Measurements from ENCODE around the gene THSD7A. TPM values are rescaled to one million over a fixed set of nuclear protein-coding genes. Genes with fewer than 3 reads are reported as not detected.

Gene THSD7A
- polyA plus RNA-seq, 6 donors from 2014 or later = not detected

- Mint-ChIP-seq H3K27me3 (no peaks in the 10 kb centered on the region), H3K4me3 (no peak overlapping the region), H3K4me1 (no peaks in the 10 kb centered on the region), H3K27ac (no peak overlapping the region), H3K36me3 (no peaks in the 10 kb centered on the region), H3K9me3 (no peaks in the 10 kb centered on the region)
- DNase-seq (no peak), ATAC-seq (ENCODE audit: low read depth in 2 of 2) (no peak)
These were observed 395.7 kb downstream of the THSD7A start for GRCh38 chr7:11436316-11436715.

DNA sequence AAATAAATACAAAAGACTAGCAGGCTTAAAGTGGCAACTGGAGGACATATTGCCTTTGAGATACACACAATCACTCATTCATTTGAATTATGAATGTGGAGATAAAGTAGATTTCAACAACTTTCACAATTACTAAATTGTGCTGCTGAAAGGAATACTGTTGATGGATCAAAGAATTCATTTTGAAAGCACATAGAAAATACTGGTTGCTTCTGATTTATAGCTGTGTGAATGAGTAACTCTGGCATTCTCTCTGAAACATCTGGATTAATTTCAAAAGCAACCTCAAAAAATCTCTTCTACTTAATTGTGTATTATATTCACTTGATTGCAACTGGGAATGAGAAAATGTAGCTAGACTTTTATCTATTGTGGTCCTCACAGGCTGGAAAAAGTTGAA is 397.6 kb downstream of the THSD7A start:
- DNase-seq (no peak), ATAC-seq (ENCODE audit: low read depth in 2 of 2) (no peak)
- H3K4me1 Mint-ChIP-seq = peaks cover 0 to 2% (median 0%) of the 10 kb centered on the region in 3 donors
- H3K36me3 Mint-ChIP-seq = no peaks in the 10 kb centered on the region
- H3K4me3 Mint-ChIP-seq = no peak overlapping the region
- no peaks in the 10 kb centered on the region for H3K27me3 Mint-ChIP-seq
- no peak overlapping the region for H3K27ac Mint-ChIP-seq
- H3K9me3 Mint-ChIP-seq = no peaks in the 10 kb centered on the region

- Mint-ChIP-seq H3K4me1 (peaks cover 0 to 2% (median 0%) of the 10 kb centered on the region in 3 donors), H3K27ac (no peak overlapping the region), H3K36me3 (no peaks in the 10 kb centered on the region), H3K4me3 (no peak overlapping the region), H3K9me3 (no peaks in the 10 kb centered on the region), H3K27me3 (no peaks in the 10 kb centered on the region)
- ATAC-seq (ENCODE audit: low read depth in 2 of 2) (no peak), DNase-seq (no peak)
These were observed 401.2 kb downstream of the THSD7A start for GRCh38 chr7:11430841-11431240.

- no peaks in the 10 kb centered on the region for H3K9me3 Mint-ChIP-seq
- H3K4me3 Mint-ChIP-seq = no peak overlapping the region
- no peaks in the 10 kb centered on the region for H3K36me3 Mint-ChIP-seq
- ATAC-seq (ENCODE audit: low read depth in 2 of 2) (no peak), DNase-seq (no peak)
- H3K27ac Mint-ChIP-seq = no peak overlapping the region
- no peaks in the 10 kb centered on the region for H3K27me3 Mint-ChIP-seq
- H3K4me1 Mint-ChIP-seq = peaks cover 0 to 2% (median 0%) of the 10 kb centered on the region in 3 donors
These were observed 401.9 kb downstream of the THSD7A start for GRCh38 chr7:11430112-11430511.

GRCh38 chr7:11428877-11429581 is 403.0 kb downstream of the THSD7A start:
- Mint-ChIP-seq H3K27ac (no peak overlapping the region), H3K4me1 (peaks cover 0 to 2% (median 0%) of the 10 kb centered on the region in 3 donors), H3K36me3 (no peaks in the 10 kb centered on the region), H3K27me3 (no peaks in the 10 kb centered on the region), H3K9me3 (no peaks in the 10 kb centered on the region), H3K4me3 (no peak overlapping the region)
- DNase-seq = no peak
- no peak for ATAC-seq (ENCODE audit: low read depth in 2 of 2)

GRCh38 chr7:11427686-11428273 is 404.2 kb downstream of the THSD7A start:
- peak; percentile 5 for DNase-seq
- H3K27me3 Mint-ChIP-seq = no peaks in the 10 kb centered on the region
- H3K36me3 Mint-ChIP-seq = no peaks in the 10 kb centered on the region
- no peaks in the 10 kb centered on the region for H3K9me3 Mint-ChIP-seq
- no peak overlapping the region for H3K4me3 Mint-ChIP-seq
- no peak for ATAC-seq (ENCODE audit: low read depth in 2 of 2)
- H3K4me1 Mint-ChIP-seq = peaks cover 0 to 2% (median 0%) of the 10 kb centered on the region in 3 donors
- peak overlapping the region in 1 of 6 donors; percentile 38 for H3K27ac Mint-ChIP-seq

- peaks cover 6 to 23% (median 11%) of the 10 kb centered on the region in 7 donors for H3K9me3 Mint-ChIP-seq
These were observed 408.0 kb downstream of the THSD7A start for GRCh38 chr7:11424006-11424405.

DNA sequence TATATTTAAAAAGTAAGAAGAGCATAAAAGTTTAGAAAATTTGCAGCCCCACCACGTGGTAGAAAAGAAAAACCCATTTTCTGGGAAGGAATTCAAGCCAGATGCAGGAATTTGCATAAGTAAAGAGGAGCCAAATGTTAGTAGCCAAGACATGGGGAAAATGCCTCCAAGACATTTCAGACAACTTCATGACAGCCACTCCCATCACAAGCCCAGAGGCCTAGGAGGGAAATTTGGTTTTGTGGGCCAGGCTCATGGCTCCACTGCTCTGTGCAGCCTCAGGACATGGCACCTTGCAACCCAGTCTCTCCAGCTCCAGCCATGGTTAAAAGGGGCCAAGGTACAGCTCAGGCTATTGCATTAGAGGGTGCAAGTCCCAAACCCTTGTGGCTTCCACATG is 411.9 kb downstream of the THSD7A start:
- no peaks in the 10 kb centered on the region for H3K4me1 Mint-ChIP-seq
- DNase-seq = no peak
- no peak for ATAC-seq (ENCODE audit: low read depth in 2 of 2)
- H3K4me3 Mint-ChIP-seq = no peak overlapping the region
- no peak overlapping the region for H3K27ac Mint-ChIP-seq
- H3K9me3 Mint-ChIP-seq = peaks cover 6 to 23% (median 11%) of the 10 kb centered on the region in 7 donors
- H3K27me3 Mint-ChIP-seq = no peaks in the 10 kb centered on the region
- no peaks in the 10 kb centered on the region for H3K36me3 Mint-ChIP-seq

More at GRCh38 chr7:11424006-11424405, 408.0 kb downstream of the THSD7A start:
- peak overlapping the region in 1 of 8 donors; percentile 61 for H3K4me3 Mint-ChIP-seq
- no peaks in the 10 kb centered on the region for H3K36me3 Mint-ChIP-seq
- ATAC-seq (ENCODE audit: low read depth in 2 of 2) (no peak), DNase-seq (no peak)
- no peaks in the 10 kb centered on the region for H3K4me1 Mint-ChIP-seq
- no peaks in the 10 kb centered on the region for H3K27me3 Mint-ChIP-seq
- H3K27ac Mint-ChIP-seq = peak overlapping the region in 1 of 6 donors; percentile 54

GRCh38 chr7:11416641-11417458 is 415.1 kb downstream of the THSD7A start:
- no peak for DNase-seq
- ATAC-seq (ENCODE audit: low read depth in 2 of 2) = no peak
- no peak overlapping the region for H3K4me3 Mint-ChIP-seq
- H3K27me3 Mint-ChIP-seq = no peaks in the 10 kb centered on the region
- peak overlapping the region in 1 of 6 donors; percentile 54 for H3K27ac Mint-ChIP-seq
- H3K36me3 Mint-ChIP-seq = peaks cover 0 to 6% of the 10 kb centered on the region in 2 donors
- H3K9me3 Mint-ChIP-seq = peaks cover 7 to 38% (median 15%) of the 10 kb centered on the region in 7 donors
- no peaks in the 10 kb centered on the region for H3K4me1 Mint-ChIP-seq

DNA sequence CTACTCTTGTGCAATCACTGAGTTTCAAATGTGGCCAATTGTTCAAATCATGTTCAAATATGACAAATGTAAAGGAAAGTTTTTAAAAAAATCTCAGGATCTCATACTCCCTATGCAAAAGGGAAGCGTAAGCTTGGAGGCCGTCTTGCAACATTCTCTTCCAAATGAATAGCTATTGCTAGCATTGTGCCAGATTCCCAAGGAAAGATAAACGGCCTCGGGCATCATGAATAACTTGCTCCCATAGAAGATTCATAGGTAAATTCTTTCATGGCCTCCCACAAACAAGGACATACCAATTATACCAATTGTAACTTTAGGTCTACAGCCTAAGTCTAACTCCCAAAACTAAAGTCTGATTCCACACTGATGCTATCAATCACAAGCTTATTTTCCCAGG is 416.9 kb downstream of the THSD7A start:
- H3K27me3 Mint-ChIP-seq = no peaks in the 10 kb centered on the region
- no peak overlapping the region for H3K4me3 Mint-ChIP-seq
- no peak overlapping the region for H3K27ac Mint-ChIP-seq

DNA sequence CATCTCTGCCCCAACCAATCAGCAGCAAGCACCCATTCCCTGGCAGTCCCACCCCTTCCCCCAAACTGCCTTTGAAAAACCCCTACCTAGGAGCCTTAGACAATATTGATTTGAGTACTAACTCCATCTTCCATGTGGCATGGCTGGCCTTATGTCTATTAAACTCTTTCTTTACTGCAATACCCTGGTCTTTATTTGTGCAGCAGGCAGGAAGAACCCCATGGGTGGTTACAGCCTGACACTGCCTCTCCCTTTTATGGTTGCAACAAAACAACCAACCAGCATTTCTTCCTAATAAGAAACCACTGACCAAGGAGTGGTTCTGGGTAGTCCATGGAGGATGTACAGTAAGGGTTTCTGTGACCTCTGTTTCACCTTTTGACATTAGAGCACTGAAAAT is 418.1 kb downstream of the THSD7A start:
- no peak for ATAC-seq (ENCODE audit: low read depth in 2 of 2)
- Mint-ChIP-seq H3K4me3 (no peak overlapping the region), H3K27ac (no peak overlapping the region), H3K27me3 (no peaks in the 10 kb centered on the region), H3K36me3 (peaks cover 0 to 6% of the 10 kb centered on the region in 2 donors), H3K4me1 (no peaks in the 10 kb centered on the region), H3K9me3 (peaks cover 0 to 15% (median 4%) of the 10 kb centered on the region in 7 donors)
- no peak for DNase-seq

More for the DNA sequence above, 416.9 kb downstream of the THSD7A start:
- Mint-ChIP-seq H3K9me3 (peaks cover 0 to 24% (median 8%) of the 10 kb centered on the region in 7 donors), H3K36me3 (peaks cover 0 to 6% of the 10 kb centered on the region in 2 donors), H3K4me1 (no peaks in the 10 kb centered on the region)
- ATAC-seq (ENCODE audit: low read depth in 2 of 2) (no peak), DNase-seq (no peak)

- Mint-ChIP-seq H3K4me3 (no peak overlapping the region), H3K27ac (no peak overlapping the region), H3K4me1 (no peaks in the 10 kb centered on the region), H3K9me3 (peaks cover 0 to 15% (median 4%) of the 10 kb centered on the region in 7 donors), H3K36me3 (peaks cover 0 to 6% of the 10 kb centered on the region in 2 donors), H3K27me3 (no peaks in the 10 kb centered on the region)
- ATAC-seq (ENCODE audit: low read depth in 2 of 2) (no peak), DNase-seq (no peak)
These were observed 420.0 kb downstream of the THSD7A start for GRCh38 chr7:11412036-11412435.

DNA sequence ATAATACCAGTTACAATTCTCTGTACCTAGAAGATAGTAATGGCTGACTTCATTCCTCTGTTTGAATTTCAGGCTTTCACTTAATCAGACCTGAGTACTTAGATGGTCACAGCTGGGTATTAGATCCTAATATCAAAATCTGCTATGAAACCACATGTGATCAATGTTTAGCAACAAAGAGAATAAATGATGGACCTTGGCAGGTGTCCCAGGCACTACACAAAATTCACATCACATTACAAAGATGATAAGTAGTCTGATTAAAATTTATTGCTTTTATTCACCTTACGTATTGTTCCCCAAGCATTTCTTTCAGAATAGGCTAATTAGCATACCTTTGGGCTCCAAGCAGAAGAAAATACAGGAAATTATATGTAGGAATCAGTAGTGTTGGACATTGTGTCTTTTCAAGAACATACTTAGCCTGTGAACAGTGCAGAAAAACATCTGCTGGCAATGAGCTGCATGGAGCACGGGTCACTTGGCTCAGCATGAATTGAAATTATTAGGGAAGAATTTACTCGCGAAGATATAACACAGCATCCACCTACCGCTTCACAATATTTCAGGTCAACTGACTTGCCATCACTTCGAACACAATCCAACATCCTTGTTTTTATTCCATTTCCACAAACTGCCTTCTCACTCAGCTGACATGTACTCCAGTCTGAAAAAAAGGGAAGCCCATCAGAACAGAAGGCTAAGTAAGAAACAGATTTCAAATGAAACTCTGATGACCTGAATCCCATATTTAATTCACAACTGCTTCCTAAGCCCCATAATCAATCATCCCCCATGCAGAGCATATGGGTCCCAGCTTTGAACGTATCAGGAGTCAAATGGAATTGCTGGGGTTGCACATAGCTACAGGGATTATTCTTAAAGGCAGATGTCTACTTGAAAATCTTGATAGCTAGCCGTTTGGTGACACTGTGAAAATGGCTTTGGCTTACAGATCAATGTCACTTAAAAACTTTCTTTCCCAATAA is 421.0 kb downstream of the THSD7A start:
- H3K27me3 Mint-ChIP-seq = no peaks in the 10 kb centered on the region
- DNase-seq = no peak
- no peak for ATAC-seq (ENCODE audit: low read depth in 2 of 2)
- H3K27ac Mint-ChIP-seq = no peak overlapping the region
- H3K4me1 Mint-ChIP-seq = no peaks in the 10 kb centered on the region
- H3K9me3 Mint-ChIP-seq = peaks cover 0 to 15% (median 4%) of the 10 kb centered on the region in 7 donors
- no peak overlapping the region for H3K4me3 Mint-ChIP-seq
- peaks cover 0 to 6% of the 10 kb centered on the region in 2 donors for H3K36me3 Mint-ChIP-seq
